ENCODE results near the gene ASTN2.

Gene ASTN2

DNA sequence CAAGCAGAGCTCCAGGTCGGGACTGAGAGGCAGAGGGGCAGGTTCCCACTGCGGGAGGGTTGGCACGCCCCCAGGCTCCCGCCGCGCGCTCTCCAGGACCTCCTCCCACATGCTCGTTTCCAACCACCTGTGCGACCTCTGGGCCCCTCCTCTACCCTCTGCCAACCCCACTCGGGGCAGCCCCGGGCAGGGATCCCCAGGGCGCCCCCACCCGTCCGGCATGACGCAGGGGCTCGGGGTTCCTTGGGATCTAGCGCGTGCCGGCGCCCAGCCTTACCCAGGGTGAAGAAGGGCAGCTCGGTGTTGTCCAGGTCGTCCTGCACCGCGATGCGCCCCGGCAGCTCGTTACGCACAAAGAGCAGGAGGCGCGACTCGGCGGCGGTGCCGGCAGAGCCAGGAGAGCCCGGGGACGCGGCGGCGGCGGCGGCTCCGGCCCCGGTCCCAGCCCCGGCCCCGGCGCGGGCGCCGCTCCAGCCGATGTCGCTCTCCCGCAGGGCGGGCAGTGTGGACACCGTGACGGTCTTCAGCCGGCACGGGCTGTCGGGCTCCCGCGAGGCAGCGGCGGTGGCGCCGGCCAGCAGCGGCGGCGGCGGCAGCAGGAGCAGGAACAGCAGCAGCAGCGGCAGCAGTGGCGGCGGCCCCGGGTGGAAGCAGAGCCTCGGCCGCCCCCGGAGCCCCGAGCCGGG, 494 bp downstream of the ASTN2 start:
- DNase-seq, result no peak

DNA sequence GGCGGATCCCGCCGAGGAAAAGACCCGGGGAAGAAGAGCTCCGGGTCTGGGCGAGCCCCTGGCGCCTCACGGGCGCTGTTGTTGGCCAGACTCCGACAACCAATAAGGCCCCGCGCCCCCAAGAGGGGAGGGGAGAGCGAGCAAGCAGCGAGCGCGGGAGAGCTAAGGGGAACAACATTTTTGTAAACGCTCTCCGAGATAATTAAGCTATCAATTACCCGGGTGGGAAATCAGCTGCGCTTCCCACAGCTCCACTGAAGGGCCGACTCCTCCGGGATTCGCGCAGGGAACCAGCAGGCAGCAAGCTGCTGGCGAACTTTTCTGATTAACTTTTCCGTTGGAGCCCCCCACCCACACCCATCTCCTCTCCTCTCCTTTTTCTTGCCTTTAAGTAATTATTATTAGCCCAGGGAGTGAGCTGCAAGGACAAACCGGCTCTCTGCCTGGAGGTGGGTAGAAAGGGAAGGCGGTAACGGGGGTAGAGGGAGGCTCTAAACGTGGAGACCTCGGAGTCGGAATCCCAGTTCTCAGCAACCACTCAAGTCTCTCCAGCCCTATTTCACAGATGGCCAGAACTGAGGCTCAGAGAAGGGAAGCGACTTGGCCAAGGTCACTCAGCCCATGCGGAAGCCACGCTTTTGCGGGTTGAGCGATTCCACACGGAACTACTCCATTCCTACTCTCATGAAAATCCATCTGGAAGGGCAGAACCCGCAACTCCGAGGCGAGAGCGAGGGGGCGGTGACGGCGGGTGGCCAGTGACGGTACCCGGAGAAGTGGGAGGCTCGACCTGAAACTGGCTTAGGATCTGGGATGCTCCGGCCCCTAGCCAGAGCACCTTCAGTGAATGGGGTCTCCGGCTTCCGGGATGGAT, 1.3 kb downstream of the ASTN2 start:
- no peak for DNase-seq

DNA sequence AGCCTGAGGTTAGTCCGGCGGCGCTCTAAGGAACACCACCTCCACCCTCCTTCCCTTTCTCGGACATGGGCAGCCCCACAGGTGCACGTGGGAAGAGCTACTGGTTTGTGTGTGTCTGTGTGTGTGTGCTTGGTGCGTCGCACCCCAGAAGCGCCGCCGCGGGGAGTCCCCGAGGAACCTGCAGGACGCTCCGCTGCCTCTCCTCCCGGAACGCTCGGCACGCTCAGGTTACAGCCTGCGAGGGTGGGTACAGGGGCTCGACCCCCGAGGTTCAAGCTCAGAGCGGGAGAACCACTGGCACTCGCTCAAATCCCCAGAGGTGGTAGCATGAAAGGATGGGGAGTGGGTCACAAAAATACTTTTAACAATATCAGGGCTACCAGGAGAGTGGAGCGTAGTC, 2.0 kb downstream of the ASTN2 start:
- no peak for DNase-seq

DNA sequence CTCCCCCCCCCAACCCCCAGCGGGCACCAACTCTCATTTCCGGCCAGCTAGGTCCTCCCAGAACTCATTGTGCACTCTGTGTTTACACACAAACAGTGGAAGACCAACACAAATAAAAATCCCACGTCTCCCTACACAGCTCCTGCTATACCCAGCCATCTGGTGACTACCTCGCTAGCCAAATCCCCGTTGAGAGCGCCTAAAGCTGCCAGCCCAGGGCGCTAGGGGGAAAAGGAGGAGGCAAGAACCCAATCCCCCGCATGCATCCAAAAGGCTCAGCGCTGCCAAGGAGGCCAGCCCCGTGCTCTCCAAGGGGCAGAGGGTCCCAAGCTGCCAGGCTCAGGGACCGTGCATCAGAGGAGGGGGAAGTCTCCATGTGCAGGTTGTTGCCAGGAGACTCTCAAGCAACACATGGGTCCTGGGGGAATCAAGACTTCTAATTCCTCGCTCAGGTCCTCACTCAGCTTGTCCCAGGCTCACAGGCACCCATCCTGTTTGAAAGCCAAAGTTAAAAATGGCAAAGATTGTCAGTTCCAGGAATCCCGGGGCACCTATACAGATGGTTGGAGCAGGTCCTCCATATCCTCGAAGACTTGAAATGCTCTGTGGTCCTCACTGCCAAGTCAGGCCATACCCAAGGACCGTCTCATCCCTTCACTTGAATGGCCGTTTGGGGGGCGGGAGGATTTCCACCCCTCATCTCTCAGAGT, 2.7 kb downstream of the ASTN2 start:
- no peak for DNase-seq

DNA sequence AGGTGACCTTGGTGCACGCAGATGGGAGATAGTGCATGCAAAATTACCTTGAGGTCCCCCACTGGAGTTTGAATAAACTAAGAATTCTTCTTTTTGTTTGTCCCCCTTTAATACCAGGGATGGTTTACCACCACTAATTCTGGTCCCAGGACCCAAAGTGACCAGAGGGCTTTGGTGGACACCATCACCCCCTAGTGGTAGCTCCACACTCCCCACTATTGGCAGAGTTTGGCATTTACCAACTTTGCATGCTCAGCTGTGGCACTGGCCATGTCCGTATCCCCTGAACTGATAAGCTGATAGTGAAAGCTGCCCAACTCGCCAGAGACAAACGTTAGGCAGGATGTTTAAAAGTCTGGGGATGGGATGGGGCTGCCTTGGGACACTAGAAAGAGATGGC, 3.3 kb downstream of the ASTN2 start:
- no peak for DNase-seq

DNA sequence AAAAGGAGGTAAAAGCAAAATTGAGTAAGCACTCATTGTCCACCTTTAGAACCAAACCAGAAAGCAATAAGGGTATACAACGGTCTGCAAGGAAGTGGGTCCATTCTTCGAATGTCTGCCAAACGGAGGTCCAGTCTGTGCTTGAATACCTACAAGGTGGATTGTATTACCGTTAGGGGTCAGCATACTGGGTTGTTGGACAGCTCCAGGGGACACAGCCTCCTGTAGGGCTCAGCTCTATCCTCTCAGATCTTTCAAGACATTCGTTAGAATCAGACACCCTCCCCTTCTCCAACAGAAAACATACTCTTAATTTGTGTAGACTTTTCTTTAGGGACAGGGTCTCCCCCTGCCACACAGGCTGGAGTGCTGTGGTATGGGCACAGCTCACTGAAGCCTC, 5.5 kb downstream of the ASTN2 start:
- no peak for DNase-seq

DNA sequence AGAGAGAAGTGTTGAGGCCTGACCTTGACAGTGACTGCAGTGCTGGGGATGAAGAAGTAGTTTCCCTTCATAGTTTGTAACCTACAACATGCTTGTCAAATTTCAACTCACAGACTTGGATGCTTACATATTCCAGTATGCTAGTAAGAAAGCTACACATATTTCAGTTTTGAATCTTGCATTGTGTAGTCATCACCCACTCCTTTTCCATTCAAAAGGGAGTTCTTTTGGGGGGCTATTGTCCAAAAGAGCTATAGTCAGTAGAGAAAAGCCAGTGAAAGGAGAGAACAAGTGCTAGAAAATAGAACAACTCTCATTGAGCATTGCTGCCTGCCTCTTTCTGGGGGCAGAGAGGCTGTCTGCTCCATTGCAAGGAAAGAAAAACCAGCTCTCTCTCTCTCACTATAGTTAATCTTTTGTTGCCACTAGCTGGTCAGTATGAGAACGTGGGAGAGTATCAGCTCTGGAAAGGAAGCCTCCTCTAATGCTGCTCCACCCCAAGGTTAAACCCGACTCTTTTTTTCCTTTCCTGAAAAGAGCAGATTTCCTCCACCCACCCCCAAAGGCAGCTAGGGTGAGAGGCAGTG, 7.3 kb downstream of the ASTN2 start:
- no peak for DNase-seq

DNA sequence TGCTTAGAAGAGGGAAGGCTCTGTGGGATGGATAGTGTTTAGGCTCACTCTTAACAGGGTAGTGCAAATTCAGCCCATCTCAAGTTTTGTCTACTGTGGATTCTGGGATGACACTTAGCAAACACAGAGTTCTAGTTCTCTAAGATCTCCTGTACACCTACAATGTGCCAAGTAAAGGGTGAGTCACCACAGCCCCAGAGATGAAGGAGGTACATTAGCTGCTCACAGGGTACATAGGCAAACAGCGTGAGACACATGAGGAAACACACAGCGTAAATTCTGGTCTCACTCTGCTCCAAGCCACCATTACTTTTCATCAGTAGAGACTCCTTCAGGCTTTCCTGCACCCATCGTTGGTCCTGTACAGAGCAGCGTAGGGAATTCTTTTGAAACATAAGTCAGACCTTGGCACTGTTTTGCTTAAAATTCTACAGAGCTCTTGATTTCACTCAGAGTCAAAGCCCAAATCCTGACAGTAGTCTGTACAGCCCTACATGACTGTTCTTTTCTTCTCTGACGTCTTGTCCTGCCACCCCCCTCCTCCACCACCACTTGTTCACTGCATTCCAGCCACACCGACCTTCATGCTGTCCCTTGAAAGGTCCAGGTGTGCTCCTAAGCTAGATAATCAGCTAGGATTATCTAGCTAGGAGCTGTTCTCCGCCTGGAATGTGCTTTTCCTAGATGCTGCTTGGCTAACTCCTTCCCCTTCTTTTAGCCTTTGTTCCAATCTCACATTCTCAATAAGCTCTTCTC, 8.7 kb downstream of the ASTN2 start:
- no peak for DNase-seq

DNA sequence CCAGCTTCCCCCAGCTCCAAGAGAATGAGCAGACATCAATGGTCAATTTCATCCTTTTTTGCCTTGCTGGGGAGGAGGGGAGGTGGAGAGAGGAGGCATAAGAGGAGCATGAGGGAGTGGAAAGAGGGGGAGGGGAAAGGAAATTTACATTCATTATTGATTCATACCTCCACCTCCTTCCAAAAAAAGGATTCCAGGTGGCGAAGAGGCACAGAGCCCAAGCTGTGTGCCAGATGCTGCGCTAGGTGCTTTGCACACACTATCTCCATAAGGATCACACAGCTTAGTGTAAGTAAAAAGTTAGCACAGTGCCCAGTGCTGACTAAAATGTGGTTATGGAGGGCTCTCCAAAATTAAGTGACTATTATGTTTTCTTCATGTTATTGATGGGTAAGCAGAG, 11.0 kb downstream of the ASTN2 start:
- no peak for DNase-seq

DNA sequence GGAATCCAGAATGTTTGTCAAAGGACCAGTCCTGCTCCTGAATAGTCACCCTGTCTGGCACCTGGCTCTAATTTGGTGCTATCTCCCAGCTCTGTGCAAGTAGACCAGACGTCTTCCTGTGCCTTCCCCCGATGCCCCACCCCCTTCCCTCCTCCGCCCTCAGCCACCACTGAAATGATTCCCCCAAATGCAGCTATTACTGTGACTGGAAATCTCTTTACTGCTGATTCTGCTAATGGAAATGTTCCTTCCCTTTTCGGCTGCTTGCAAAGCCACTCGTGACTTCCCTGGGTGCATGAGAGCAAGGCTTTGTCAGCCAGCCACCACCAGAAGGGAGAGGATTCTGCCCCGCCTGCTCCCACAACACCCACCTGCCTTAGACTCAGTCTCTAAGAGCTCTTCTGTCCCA, 11.4 kb downstream of the ASTN2 start:
- no peak for DNase-seq

DNA sequence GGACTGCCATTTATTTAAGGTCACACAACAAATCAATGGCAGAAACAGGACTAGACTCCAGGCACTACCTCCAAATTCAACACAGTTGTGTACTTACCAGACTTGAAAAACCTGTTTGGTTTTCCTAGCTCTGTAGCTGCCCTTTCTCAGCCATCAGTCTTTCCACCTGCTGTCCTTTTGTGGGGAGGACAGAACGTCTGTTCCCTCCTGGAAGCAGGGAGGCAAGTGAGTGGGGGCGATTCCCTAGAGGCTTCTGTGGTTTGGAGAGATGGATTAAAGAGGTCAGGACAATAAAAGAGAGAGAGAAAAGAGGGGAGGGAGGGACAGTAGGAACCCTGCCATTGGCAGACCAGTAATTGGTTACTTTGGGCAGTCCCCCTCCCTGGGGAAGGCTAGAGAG, 14.7 kb downstream of the ASTN2 start:
- no peak for DNase-seq

DNA sequence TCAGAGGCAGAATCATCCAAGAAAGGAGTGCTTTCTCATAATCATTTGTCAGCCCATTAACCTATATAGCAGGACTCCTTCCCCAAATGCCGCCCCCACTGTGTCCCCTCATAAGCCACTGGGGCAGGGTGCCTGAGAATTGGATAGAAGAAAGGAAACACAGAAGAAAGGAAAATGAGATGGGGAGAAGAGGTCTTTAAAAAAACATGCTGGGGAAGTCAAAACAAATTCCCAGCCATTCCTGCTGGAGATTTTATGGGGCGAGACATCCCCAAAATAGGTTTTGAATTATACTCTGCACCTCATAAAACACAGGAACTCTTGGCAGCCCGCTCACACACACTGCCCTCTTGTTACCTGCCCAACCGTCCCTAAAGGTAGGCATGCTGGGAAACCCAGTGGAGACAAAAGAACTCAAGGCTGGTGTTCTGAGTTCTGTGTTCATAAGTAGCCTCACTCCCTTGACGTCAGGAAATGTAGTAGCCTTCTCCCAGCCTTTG, 19.7 kb downstream of the ASTN2 start:
- DNase-seq, result no peak

DNA sequence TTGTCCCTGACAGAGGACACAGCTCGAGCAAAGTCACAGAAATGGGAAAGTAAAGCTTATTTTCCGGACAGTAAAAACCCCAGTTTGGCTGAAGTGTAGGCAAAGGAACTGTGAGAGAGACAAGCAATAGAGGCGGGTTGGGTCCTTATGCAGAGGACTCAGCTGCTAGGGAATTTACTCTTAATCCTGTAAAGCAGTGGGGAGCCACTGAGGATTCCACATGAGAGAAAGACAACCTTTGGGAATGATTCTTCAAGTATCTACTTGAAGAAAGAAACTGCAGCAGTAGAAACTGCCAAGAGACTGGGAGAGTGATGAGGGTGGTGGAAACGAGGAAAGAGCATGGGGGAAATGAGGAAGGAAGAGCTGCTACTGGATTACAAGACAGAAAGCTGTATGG, 20.2 kb downstream of the ASTN2 start:
- no peak for DNase-seq

DNA sequence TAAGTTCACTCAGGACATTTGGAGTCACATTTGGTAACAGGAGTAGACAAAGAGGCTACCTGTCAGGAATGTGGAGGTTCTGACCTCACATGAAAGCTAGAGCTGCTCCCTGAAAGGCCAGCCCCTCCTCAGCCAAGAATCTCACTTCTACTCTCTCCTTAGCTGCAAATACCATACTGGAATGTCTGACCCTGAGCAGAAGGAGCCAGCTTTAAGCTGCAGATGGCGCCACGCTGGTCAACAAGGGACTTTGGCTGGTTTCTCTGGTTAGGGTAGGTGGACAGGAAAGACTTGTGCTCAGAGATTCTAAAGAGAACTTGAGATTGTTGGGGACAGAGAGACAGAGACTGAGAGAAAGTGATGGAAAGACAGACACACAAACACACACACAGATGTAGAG, 21.9 kb downstream of the ASTN2 start:
- no peak for DNase-seq

DNA sequence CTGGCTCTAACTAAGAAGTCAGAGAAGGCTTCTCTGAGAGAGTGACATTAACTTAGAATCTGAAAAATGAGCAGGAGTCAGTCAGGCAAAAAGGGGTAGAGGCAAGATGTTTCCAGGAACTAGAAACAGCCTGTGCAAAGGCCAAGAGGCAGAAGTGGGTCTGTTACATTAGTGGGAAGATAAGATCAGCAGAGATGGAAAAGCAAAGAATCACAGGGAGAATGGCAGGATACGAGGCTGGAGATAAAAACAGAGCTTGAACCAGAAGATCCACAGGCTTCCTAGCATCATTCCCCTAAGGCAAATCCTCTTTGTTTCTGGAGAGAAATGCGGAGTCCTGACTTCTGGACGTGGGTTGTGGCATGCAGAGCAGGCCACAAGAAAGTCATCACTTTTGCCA, 27.4 kb downstream of the ASTN2 start:
- no peak for DNase-seq

DNA sequence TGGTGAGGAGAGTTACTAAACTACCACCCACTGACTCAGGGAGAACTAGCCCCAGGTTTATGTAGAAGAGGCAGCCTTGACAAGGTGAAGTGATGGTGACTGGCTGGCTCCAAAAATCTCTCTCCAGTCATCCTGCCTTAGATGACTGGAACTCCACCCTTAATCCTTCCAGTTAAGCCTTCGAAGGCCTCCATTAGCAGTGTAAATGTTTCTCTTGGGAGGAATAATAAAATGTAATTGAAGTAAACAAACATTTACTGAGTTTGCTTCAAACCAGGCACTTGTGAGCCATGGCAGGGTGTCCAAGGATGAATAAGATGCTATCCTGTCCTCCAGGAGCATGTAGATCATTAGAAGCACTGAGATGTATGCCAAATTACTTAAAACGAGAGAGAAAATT, 35.5 kb downstream of the ASTN2 start:
- no peak for DNase-seq

DNA sequence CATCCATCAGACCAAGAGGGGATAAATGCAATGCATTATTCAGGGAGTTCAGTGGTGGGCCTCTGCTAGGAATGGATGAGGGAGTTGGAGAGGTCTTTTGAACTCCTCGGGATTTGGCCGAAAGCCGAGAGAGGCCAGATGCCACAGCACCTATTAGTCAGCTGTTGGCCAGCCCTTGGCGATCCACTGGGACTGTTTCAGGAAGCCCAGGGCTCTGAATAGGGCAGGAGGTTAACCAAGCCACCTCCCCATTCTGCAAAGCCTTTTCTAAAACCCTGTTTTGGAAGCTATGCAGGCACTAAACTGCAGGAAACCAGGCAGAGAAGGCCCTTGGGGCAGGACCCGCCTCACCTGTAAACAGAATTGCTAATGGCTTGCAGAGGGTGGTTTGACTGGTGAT, 37.8 kb downstream of the ASTN2 start:
- no peak for DNase-seq

DNA sequence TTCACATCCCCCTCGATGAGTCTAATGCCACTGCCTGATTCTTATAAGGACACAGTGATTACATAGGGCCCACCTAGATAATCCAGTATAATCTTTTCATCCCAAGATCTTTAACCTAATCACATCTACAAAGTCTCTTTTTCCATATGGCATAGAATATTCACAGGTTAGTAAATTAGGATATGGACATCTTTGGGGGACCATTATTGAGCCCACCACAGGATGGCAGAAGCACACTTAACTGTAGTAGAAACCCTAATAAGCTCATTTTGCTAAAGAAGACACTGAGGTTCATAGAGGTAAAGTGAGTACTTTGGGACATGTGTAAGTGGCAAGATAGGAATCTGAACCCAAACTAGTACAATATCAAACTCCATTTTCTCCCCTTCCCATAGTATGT, 38.9 kb downstream of the ASTN2 start:
- no peak for DNase-seq

DNA sequence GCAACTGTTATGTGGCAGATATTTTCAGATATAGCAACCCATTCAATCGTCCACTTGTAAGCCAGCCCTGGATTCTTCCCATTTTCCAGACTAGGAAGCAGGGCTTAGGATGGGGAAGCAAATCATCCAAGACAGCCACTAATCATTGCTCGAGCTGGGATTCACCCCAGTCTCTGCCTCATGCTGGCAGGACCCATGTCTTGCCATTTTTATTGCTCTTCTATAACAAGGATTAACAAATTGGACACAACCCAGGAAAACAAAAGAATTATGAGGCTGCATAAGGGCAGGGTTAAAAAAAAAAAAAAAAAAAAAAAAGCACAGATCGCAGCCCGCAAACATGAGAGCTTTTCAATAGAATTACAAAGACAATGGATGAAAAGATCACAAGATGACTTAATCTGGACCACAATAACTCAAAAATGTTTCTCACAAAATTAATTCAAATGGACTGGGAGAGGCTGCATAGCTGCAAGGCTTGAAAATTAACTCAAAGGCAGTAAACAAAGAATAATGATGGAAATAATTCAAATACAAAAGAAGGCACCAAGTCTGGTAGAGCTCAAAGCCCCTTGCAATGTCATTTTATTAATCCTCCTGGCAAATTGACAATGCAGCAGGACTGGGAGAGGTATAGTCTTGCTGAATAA, 40.7 kb downstream of the ASTN2 start:
- no peak for DNase-seq

DNA sequence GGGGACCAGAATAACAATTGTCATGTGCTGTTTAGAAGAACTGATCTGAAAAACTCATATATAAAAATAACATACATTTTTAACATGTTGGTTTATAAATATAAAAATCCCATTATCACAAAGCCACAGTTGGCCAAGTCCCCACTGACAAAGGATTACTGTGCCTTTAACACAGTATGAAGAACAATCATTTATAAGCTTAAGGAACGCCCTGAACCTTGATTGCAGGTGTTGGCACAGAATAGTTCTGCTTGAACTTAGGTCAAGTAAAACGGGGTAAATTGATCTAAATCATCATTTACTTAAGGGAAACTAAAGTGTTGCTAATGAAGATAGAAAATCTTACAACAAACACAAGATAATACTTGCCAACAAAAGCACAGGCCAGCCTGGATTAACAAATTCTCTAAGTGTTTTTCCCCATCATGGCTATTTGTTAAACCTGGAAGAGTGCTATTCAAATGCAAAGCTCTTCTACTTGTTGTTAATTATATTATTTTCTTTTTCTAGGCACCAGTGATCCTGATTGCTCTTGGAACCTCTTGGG, 46.1 kb downstream of the ASTN2 start:
- DNase-seq, result no peak

DNA sequence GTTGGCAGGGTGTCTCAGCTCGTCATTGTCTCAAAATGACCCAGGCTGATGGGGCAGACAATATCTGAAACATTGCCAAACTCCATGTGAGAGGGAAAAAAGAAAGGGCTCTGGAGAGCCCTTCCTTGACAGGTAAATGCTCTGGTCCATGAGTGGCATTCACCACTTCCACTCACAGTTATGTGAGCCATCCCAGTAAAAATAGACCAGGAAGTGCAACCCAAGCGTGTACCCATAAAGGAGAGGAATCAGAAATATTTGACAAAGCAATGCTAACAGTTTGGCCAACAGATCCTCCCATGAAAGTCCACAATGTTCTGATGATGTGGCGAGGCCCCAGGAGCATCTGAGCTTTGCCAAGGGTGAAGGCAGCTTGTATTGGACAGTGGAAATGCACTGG, 49.4 kb downstream of the ASTN2 start:
- no peak for DNase-seq

DNA sequence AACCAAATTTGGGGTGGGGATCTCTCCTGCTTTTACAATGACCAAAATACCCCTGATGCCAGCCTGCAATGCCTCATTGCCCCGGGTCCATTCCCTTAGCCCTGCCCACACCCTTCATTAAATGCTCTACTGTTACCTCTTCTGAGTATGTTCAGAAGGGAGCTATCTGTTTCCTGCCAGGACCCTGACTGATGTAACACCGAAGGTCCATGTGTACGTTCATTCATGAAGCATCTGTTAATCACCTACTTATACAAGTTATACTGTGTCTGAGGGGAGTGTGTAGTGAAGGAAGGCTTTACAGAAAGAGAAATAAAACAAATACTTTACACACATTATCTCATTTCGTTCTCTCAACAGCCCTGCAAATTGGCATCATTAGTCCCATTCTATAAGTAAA, 51.9 kb downstream of the ASTN2 start:
- no peak for DNase-seq

Data from effector CD4-positive, alpha-beta T cell (primary cell).